Activated naive CD8-positive, alpha-beta T cell treated with anti-CD3 and anti-CD28 coated beads, Interleukin-2, amount 10 ng/mL, durations not matched to agents 7 days and 5 days (primary cell): ENCODE data around the gene PABPC1L. TPM values are rescaled to one million over a fixed set of nuclear protein-coding genes. Genes with fewer than 3 reads are reported as not detected.
A peak's percentile ranks its signal among the peaks of the same experiment; 100 is the strongest.

Experiments
- ATAC-seq: fragments of 150-1000 bp; cut with Tn5 transposase; one replicate; pipeline ENCODE4 v1.10.0; 2021; ENCODE audit warnings: low read depth, moderate library complexity
- POLR2A ChIA-PET: fragments of 350-600 bp; sonication (Branson Sonifier 250); formaldehyde crosslinking; loops from one replicate; lab custom pipeline; 2021; ENCODE audit warnings: antibody characterized with exemption; lab: Charles Lee
- DNase-seq: peaks from one replicate; pipeline ENCODE4 v3.0.0; 2021
- H3K27ac Mint-ChIP-seq: one replicate; pipeline ENCODE4 v1.8.0; 2022; ENCODE audit warnings: mild to moderate bottlenecking, mixed read lengths
- H3K27me3 Mint-ChIP-seq: one replicate; pipeline ENCODE4 v1.8.0; 2022; ENCODE audit warnings: mild to moderate bottlenecking, moderate library complexity, mixed read lengths
- H3K36me3 Mint-ChIP-seq: one replicate; pipeline ENCODE4 v1.8.0; 2021; ENCODE audit warnings: mild to moderate bottlenecking, mixed read lengths
- H3K4me1 Mint-ChIP-seq: one replicate; pipeline ENCODE4 v1.8.0; 2021; ENCODE audit warnings: mixed read lengths
- H3K4me3 Mint-ChIP-seq: one replicate; pipeline ENCODE4 v1.8.0; 2022; ENCODE audit warnings: mild to moderate bottlenecking, moderate library complexity, mixed read lengths
- H3K9me3 Mint-ChIP-seq: one replicate; pipeline ENCODE4 v1.8.0; 2021; ENCODE audit warnings: mixed read lengths
- total RNA-seq, 2 experiments: library from RNA; stranded (reverse); gene quantifications; one replicate each; pipeline ENCODE4 v1.2.3, GENCODE V29; 2021

Gene PABPC1L
- total RNA-seq, 2 experiments from 2014 or later, result 87.0 to 90.2 TPM

DNA sequence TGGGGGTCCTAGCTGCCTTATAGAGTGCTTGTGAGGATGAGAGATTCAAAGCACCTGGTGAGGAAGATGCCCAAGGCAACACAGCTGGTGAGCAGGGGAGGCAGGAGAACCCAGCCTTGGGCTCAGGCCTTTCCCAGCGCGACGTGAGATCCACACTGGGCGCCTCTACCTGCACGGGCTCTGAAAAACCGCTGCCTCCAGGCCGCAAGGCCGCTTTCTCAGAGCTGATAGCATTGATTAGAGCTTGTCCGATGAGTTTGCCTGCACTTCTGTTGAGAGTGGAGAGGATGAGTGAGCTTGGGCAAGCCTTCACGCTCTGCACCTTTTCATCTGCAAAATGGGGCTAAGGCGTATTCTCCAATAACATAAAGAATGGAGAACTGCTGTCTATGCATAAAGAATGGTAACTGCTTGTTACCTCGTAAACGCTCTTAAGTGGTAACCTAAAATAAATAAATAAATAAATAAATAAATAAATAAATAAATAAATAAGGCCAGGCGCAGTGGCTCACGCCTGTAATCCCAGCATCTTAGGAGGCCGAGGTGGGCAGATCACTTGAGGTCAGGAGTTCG is 916 bp downstream of the PABPC1L start:
- POLR2A ChIA-PET, result interaction anchor here (0.7 to 1.0 kb wide), 2 partner anchors 11 to 25 kb away, joined by 3 to 4 read pairs; partner anchors contain the start of gene YWHAB
- Mint-ChIP-seq H3K36me3 (peaks cover 23% of the 10 kb centered on the region), H3K4me3 (peak overlapping the region; percentile 89), H3K27me3 (no peaks in the 10 kb centered on the region), H3K4me1 (peaks cover 36% of the 10 kb centered on the region), H3K9me3 (no peaks in the 10 kb centered on the region), H3K27ac (peak overlapping the region; percentile 63)
- DNase-seq (no peak), ATAC-seq (no peak)

DNA sequence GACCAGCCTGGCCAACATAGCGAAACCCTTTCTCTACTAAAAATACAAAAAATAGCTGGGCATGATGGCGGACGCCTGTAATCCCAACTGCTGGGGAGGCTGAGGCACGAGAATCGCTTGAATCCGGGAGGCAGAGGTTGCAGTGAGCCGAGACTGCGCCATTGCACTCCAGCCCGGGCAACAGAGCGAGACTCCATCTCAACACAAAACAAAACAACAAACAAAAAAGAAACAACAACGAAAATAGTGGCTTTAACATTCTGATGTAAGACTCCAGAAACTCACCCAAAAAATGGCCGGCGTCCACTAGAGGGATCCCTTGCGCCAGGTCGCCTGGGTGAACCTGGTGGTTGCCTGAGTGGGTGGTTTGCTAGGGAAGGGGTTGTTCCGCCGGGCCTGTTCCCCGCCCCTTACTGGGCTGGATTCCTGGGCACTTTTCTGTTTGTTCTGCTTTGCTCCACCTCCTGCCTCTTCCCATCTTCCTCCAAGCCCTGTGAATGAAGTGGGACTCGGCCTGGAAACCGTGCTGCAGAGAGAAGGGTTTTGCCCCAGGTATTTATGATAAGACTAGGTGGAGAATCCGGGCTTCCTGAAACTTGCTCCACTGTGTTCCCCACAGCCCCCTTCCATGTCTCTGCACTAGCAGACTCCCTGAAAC is 1.5 kb downstream of the PABPC1L start:
- Mint-ChIP-seq H3K27me3 (no peaks in the 10 kb centered on the region), H3K9me3 (no peaks in the 10 kb centered on the region), H3K36me3 (peaks cover 17% of the 10 kb centered on the region), H3K4me3 (peak overlapping the region; percentile 61), H3K4me1 (peaks cover 33% of the 10 kb centered on the region), H3K27ac (peak overlapping the region; percentile 48)
- POLR2A ChIA-PET, result interaction anchor here (0.7 to 1.0 kb wide), 2 partner anchors 11 to 26 kb away, joined by 3 to 4 read pairs; partner anchors contain the start of gene YWHAB
- DNase-seq (peak; percentile 71), ATAC-seq (no peak)

GRCh38 chr20:44912189-44912588 is 2.3 kb downstream of the PABPC1L start:
- DNase-seq (no peak), ATAC-seq (no peak)
- POLR2A ChIA-PET, result no interaction called here
- peaks cover 33% of the 10 kb centered on the region for H3K4me1 Mint-ChIP-seq
- no peaks in the 10 kb centered on the region for H3K9me3 Mint-ChIP-seq
- no peaks in the 10 kb centered on the region for H3K27me3 Mint-ChIP-seq
- no peak overlapping the region for H3K4me3 Mint-ChIP-seq
- H3K27ac Mint-ChIP-seq, result no peak overlapping the region
- H3K36me3 Mint-ChIP-seq, result peaks cover 22% of the 10 kb centered on the region

DNA sequence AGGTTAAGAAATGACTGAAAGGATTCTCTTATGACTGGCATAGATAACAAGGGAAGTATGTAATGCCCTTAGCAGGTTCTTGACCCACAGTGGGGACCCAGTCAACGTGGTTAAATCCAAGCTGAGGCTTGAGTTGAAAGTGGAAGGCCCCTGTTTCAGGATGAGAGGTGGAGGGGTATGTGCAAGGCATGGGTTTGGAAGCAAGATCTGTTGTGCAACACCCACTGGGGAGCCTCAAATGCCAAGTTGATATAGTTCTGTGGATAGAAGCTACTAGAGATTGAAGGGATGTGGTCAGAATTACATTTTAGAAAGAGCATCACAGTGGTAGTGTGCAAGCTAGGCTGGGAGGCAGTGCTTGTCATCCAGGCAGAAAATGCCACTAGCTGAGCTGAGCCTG is 5.1 kb downstream of the PABPC1L start:
- POLR2A ChIA-PET, result no interaction called here
- peak overlapping the region; percentile 11 for H3K4me3 Mint-ChIP-seq

GRCh38 chr20:44916586-44916985 is 6.7 kb downstream of the PABPC1L start:
- POLR2A ChIA-PET, result interaction anchor here (2.4 kb wide), 1 partner anchor 54 kb away, joined by 5 read pairs; no protein-coding TSS in a partner anchor
- Mint-ChIP-seq H3K36me3 (peaks cover 18% of the 10 kb centered on the region), H3K4me3 (no peak overlapping the region), H3K4me1 (peaks cover 17% of the 10 kb centered on the region), H3K27me3 (no peaks in the 10 kb centered on the region), H3K9me3 (no peaks in the 10 kb centered on the region), H3K27ac (no peak overlapping the region)
- DNase-seq (no peak), ATAC-seq (no peak)

More for the DNA sequence above, 5.1 kb downstream of the PABPC1L start:
- Mint-ChIP-seq H3K27me3 (no peaks in the 10 kb centered on the region), H3K27ac (peak overlapping the region; percentile 78), H3K36me3 (peaks cover 18% of the 10 kb centered on the region), H3K9me3 (no peaks in the 10 kb centered on the region), H3K4me1 (peaks cover 24% of the 10 kb centered on the region)
- no peak for DNase-seq
- ATAC-seq, result peak; percentile 75

GRCh38 chr20:44917399-44917798 is 7.5 kb downstream of the PABPC1L start:
- H3K27ac Mint-ChIP-seq, result no peak overlapping the region

DNA sequence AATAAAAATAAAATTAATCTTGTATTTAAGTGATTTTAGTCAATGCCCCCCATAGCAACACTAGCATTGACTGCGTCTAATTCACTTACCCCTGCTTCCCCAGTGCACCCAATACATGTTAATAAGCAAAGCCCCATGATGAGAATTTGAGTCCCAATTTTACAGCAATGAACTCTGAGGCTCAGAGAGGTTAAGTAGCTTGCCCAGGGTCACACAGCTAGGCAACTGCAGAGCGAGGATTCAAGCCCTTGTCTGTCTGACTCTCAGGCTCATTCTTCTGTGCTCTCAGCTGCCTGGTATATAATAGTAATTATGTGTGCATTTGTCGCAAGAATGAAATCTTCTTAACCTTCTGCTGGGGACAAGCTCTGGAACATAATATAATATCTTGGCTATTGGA is 8.5 kb downstream of the PABPC1L start:
- DNase-seq, result no peak
- POLR2A ChIA-PET, result interaction anchor here (2.4 kb wide), 1 partner anchor 52 kb away, joined by 5 read pairs; no protein-coding TSS in a partner anchor
- Mint-ChIP-seq H3K36me3 (peaks cover 12% of the 10 kb centered on the region), H3K4me3 (no peak overlapping the region), H3K27ac (no peak overlapping the region), H3K27me3 (no peaks in the 10 kb centered on the region), H3K4me1 (peaks cover 15% of the 10 kb centered on the region), H3K9me3 (no peaks in the 10 kb centered on the region)
- no peak for ATAC-seq

More at GRCh38 chr20:44917399-44917798, 7.5 kb downstream of the PABPC1L start:
- POLR2A ChIA-PET, result interaction anchor here (1.1 to 2.4 kb wide), 2 partner anchors 14 to 53 kb away, joined by 3 to 5 read pairs; no protein-coding TSS in a partner anchor
- no peak for ATAC-seq
- Mint-ChIP-seq H3K9me3 (no peaks in the 10 kb centered on the region), H3K27me3 (no peaks in the 10 kb centered on the region), H3K4me3 (no peak overlapping the region), H3K4me1 (peaks cover 15% of the 10 kb centered on the region), H3K36me3 (peaks cover 18% of the 10 kb centered on the region)
- DNase-seq, result no peak

- Mint-ChIP-seq H3K4me1 (peaks cover 12% of the 10 kb centered on the region), H3K9me3 (no peaks in the 10 kb centered on the region), H3K27me3 (no peaks in the 10 kb centered on the region), H3K4me3 (no peak overlapping the region), H3K27ac (no peak overlapping the region), H3K36me3 (peaks cover 9% of the 10 kb centered on the region)
- POLR2A ChIA-PET, result no interaction called here
- no peak for ATAC-seq
- no peak for DNase-seq
Measured at GRCh38 chr20:44918761-44919160, 8.9 kb downstream of the PABPC1L start.

- ATAC-seq (no peak), DNase-seq (no peak)
- Mint-ChIP-seq H3K9me3 (no peaks in the 10 kb centered on the region), H3K27me3 (no peaks in the 10 kb centered on the region), H3K4me3 (no peak overlapping the region), H3K4me1 (peaks cover 3% of the 10 kb centered on the region), H3K36me3 (peaks cover 14% of the 10 kb centered on the region), H3K27ac (no peak overlapping the region)
- POLR2A ChIA-PET, result no interaction called here
Measured at GRCh38 chr20:44921447-44921846, 11.6 kb downstream of the PABPC1L start.

- no peak overlapping the region for H3K27ac Mint-ChIP-seq
- POLR2A ChIA-PET, result no interaction called here
Measured at GRCh38 chr20:44924541-44924940, 14.7 kb downstream of the PABPC1L start.

DNA sequence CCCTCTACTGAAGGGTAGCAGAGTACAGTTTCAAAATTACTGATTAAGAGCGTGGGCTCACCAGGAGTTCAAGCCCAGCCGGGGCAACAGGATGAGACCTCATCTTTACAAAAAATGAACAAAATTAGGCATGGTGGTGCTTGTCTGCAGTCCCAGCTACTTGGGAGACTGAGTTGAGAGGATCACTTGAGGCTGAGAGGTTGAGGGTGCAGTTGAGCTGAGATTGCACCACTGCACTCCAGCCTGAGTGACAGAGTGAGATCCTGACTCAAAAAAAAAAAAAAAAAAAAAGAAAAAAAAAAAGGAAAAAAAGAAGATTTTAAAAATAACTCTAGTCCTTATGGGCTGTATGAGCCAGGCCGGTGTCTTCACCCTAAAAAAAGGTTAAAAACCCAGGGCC is 18.7 kb downstream of the PABPC1L start:
- no peak for DNase-seq
- H3K4me1 Mint-ChIP-seq, result peaks cover 3% of the 10 kb centered on the region
- no peak for ATAC-seq
- H3K27ac Mint-ChIP-seq, result no peak overlapping the region
- POLR2A ChIA-PET, result no interaction called here
- H3K9me3 Mint-ChIP-seq, result no peaks in the 10 kb centered on the region
- no peaks in the 10 kb centered on the region for H3K27me3 Mint-ChIP-seq
- peaks cover 12% of the 10 kb centered on the region for H3K36me3 Mint-ChIP-seq
- H3K4me3 Mint-ChIP-seq, result no peak overlapping the region

More at GRCh38 chr20:44924541-44924940, 14.7 kb downstream of the PABPC1L start:
- ATAC-seq (no peak), DNase-seq (no peak)
- H3K36me3 Mint-ChIP-seq, result peaks cover 8% of the 10 kb centered on the region
- H3K4me1 Mint-ChIP-seq, result peaks cover 3% of the 10 kb centered on the region
- no peak overlapping the region for H3K4me3 Mint-ChIP-seq
- H3K9me3 Mint-ChIP-seq, result no peaks in the 10 kb centered on the region
- H3K27me3 Mint-ChIP-seq, result no peaks in the 10 kb centered on the region

DNA sequence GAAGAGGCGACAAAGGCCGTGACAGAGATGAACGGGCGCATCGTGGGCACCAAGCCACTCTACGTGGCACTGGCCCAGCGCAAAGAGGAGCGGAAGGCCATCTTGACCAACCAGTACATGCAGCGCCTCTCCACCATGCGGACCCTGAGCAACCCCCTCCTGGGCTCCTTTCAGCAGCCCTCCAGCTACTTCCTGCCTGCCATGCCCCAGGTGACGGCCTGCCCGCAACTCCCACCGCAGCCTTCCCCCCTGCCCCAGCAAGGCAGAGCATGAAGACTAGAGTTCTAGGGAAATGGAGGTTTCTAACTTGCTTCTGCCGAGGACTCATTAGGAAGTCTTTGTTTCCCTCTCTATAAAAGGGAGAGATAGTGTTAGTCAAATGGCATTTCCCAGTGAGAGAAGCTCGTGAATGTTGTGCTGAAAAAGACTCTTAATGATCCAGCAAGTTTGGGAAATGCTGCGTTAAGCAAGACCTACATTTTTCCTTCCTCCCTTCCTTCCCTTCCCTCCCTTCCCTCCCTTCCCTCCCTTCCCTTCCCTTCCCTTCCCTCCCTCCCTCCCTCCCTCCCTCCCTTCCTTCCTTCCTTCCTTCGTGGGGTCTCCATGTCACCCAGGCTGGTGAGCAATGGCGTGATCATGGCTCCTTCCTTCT is 20.8 kb downstream of the PABPC1L start:
- Mint-ChIP-seq H3K36me3 (peaks cover 8% of the 10 kb centered on the region), H3K4me1 (no peaks in the 10 kb centered on the region), H3K9me3 (no peaks in the 10 kb centered on the region), H3K4me3 (no peak overlapping the region), H3K27ac (no peak overlapping the region), H3K27me3 (no peaks in the 10 kb centered on the region)
- ATAC-seq, result no peak
- POLR2A ChIA-PET, result no interaction called here
- no peak for DNase-seq

- Mint-ChIP-seq H3K36me3 (peaks cover 12% of the 10 kb centered on the region), H3K27ac (no peak overlapping the region), H3K27me3 (no peaks in the 10 kb centered on the region), H3K9me3 (no peaks in the 10 kb centered on the region), H3K4me3 (no peak overlapping the region), H3K4me1 (no peaks in the 10 kb centered on the region)
- ATAC-seq, result no peak
- POLR2A ChIA-PET, result no interaction called here
- no peak for DNase-seq
Measured at GRCh38 chr20:44931911-44932310, 22.1 kb downstream of the PABPC1L start.
